ENCODE measurements around the gene TLX2.

The TLX2 gene

DNA sequence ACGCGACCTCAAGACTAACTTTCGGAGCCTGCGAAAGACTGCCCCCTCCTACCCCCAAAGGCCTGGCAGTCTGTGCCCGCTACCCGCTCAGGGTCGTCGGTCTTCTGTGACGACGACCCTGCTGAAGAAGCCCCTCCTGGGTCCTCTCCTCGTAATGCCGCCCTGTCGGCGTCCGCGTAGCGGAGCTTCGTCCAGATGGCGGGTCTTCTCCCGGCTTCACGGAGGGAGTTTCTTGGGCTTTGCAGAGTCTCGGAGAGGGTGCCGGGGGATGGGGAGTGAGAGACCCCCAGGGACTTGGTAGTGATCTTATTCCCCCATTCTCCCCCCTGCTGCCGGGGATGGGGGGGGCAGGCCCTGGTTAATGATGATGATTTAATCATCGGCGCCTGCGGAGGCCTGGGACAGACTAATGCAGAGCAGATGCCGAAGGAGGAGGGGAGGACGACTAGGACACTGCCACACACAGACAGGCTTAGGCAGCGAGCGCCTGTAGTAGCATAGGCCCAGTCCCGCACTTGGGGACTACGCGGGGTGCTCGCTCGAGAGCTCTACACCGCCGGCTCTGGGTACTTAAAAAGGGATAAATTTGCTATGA is 6.2 kb upstream of the TLX2 start (continued):
- TF ChIP-seq, protein P1, sequence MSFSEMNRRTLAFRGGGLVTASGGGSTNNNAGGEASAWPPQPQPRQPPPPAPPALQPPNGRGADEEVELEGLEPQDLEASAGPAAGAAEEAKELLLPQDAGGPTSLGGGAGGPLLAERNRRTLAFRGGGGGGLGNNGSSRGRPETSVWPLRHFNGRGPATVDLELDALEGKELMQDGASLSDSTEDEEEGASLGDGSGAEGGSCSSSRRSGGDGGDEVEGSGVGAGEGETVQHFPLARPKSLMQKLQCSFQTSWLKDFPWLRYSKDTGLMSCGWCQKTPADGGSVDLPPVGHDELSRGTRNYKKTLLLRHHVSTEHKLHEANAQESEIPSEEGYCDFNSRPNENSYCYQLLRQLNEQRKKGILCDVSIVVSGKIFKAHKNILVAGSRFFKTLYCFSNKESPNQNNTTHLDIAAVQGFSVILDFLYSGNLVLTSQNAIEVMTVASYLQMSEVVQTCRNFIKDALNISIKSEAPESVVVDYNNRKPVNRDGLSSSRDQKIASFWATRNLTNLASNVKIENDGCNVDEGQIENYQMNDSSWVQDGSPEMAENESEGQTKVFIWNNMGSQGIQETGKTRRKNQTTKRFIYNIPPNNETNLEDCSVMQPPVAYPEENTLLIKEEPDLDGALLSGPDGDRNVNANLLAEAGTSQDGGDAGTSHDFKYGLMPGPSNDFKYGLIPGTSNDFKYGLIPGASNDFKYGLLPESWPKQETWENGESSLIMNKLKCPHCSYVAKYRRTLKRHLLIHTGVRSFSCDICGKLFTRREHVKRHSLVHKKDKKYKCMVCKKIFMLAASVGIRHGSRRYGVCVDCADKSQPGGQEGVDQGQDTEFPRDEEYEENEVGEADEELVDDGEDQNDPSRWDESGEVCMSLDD (tag by site-specific recombination; IDR thresholded peaks at IDR 0.05) = no peak
- TF ChIP-seq SCRT1 (tag by site-specific recombination; IDR thresholded peaks at IDR 0.05; ENCODE audit: borderline replicate concordance) (no peak), RBAK (tag by site-specific recombination; IDR thresholded peaks at IDR 0.05) (no peak), ZNF121 (tag by site-specific recombination; IDR thresholded peaks at IDR 0.05) (no peak), KLF8 (tag by site-specific recombination; IDR thresholded peaks at IDR 0.05) (no peak), ZNF585B (tag by site-specific recombination; IDR thresholded peaks at IDR 0.05) (no peak), ZNF335 (tag by site-specific recombination; conservative IDR thresholded peaks at IDR 0.05) (peak; percentile 81), ZNF654 (tag by site-specific recombination; IDR thresholded peaks at IDR 0.05; ENCODE audit: low read depth) (no peak), ZNF2 (tag by site-specific recombination; IDR thresholded peaks at IDR 0.05) (no peak), ZNF221 (tag by site-specific recombination; IDR thresholded peaks at IDR 0.05; ENCODE audit: borderline replicate concordance) (no peak), KLF10 (tag by site-specific recombination; IDR thresholded peaks at IDR 0.05) (no peak), ZNF404 (tag by site-specific recombination; IDR thresholded peaks at IDR 0.05) (no peak), ZNF133 (tag by site-specific recombination; IDR thresholded peaks at IDR 0.05) (no peak), BCL11A (tag by site-specific recombination; IDR thresholded peaks at IDR 0.05; ENCODE audit: low read depth) (no peak), ZNF664 (tag by site-specific recombination; IDR thresholded peaks at IDR 0.05) (no peak)
- TF ChIP-seq, protein P2, sequence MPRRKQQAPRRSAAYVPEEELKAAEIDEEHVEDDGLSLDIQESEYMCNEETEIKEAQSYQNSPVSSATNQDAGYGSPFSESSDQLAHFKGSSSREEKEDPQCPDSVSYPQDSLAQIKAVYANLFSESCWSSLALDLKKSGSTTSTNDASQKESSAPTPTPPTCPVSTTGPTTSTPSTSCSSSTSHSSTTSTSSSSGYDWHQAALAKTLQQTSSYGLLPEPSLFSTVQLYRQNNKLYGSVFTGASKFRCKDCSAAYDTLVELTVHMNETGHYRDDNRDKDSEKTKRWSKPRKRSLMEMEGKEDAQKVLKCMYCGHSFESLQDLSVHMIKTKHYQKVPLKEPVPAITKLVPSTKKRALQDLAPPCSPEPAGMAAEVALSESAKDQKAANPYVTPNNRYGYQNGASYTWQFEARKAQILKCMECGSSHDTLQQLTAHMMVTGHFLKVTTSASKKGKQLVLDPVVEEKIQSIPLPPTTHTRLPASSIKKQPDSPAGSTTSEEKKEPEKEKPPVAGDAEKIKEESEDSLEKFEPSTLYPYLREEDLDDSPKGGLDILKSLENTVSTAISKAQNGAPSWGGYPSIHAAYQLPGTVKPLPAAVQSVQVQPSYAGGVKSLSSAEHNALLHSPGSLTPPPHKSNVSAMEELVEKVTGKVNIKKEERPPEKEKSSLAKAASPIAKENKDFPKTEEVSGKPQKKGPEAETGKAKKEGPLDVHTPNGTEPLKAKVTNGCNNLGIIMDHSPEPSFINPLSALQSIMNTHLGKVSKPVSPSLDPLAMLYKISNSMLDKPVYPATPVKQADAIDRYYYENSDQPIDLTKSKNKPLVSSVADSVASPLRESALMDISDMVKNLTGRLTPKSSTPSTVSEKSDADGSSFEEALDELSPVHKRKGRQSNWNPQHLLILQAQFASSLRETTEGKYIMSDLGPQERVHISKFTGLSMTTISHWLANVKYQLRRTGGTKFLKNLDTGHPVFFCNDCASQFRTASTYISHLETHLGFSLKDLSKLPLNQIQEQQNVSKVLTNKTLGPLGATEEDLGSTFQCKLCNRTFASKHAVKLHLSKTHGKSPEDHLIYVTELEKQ (tag by site-specific recombination; IDR thresholded peaks at IDR 0.05; ENCODE audit: borderline replicate concordance) = no peak
- TF ChIP-seq, protein P3, sequence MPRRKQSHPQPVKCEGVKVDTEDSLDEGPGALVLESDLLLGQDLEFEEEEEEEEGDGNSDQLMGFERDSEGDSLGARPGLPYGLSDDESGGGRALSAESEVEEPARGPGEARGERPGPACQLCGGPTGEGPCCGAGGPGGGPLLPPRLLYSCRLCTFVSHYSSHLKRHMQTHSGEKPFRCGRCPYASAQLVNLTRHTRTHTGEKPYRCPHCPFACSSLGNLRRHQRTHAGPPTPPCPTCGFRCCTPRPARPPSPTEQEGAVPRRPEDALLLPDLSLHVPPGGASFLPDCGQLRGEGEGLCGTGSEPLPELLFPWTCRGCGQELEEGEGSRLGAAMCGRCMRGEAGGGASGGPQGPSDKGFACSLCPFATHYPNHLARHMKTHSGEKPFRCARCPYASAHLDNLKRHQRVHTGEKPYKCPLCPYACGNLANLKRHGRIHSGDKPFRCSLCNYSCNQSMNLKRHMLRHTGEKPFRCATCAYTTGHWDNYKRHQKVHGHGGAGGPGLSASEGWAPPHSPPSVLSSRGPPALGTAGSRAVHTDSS (tag by site-specific recombination; IDR thresholded peaks at IDR 0.05) = no peak
- TF ChIP-seq, protein P4, sequence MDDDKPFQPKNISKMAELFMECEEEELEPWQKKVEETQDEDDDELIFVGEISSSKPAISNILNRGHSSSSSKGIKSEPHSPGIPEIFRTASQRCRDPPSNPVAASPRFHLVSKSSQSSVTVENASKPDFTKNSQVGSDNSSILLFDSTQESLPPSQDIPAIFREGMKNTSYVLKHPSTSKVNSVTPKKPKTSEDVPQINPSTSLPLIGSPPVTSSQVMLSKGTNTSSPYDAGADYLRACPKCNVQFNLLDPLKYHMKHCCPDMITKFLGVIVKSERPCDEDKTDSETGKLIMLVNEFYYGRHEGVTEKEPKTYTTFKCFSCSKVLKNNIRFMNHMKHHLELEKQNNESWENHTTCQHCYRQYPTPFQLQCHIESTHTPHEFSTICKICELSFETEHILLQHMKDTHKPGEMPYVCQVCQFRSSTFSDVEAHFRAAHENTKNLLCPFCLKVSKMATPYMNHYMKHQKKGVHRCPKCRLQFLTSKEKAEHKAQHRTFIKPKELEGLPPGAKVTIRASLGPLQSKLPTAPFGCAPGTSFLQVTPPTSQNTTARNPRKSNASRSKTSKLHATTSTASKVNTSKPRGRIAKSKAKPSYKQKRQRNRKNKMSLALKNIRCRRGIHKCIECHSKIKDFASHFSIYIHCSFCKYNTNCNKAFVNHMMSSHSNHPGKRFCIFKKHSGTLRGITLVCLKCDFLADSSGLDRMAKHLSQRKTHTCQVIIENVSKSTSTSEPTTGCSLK (tag by site-specific recombination; IDR thresholded peaks at IDR 0.05) = no peak
- TF ChIP-seq, protein P5, sequence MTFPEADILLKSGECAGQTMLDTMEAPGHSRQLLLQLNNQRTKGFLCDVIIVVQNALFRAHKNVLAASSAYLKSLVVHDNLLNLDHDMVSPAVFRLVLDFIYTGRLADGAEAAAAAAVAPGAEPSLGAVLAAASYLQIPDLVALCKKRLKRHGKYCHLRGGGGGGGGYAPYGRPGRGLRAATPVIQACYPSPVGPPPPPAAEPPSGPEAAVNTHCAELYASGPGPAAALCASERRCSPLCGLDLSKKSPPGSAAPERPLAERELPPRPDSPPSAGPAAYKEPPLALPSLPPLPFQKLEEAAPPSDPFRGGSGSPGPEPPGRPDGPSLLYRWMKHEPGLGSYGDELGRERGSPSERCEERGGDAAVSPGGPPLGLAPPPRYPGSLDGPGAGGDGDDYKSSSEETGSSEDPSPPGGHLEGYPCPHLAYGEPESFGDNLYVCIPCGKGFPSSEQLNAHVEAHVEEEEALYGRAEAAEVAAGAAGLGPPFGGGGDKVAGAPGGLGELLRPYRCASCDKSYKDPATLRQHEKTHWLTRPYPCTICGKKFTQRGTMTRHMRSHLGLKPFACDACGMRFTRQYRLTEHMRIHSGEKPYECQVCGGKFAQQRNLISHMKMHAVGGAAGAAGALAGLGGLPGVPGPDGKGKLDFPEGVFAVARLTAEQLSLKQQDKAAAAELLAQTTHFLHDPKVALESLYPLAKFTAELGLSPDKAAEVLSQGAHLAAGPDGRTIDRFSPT (tag by site-specific recombination; IDR thresholded peaks at IDR 0.05) = peak; percentile 40
- TF ChIP-seq, protein P6, sequence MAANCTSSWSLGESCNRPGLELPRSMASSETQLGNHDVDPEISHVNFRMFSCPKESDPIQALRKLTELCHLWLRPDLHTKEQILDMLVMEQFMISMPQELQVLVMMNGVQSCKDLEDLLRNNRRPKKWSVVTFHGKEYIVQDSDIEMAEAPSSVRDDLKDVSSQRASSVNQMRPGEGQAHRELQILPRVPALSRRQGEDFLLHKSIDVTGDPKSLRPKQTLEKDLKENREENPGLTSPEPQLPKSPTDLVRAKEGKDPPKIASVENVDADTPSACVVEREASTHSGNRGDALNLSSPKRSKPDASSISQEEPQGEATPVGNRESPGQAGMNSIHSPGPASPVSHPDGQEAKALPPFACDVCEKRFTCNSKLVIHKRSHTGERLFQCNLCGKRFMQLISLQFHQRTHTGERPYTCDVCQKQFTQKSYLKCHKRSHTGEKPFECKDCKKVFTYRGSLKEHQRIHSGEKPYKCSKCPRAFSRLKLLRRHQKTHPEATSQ (tag by site-specific recombination; IDR thresholded peaks at IDR 0.05) = no peak
- TF ChIP-seq, protein P7, sequence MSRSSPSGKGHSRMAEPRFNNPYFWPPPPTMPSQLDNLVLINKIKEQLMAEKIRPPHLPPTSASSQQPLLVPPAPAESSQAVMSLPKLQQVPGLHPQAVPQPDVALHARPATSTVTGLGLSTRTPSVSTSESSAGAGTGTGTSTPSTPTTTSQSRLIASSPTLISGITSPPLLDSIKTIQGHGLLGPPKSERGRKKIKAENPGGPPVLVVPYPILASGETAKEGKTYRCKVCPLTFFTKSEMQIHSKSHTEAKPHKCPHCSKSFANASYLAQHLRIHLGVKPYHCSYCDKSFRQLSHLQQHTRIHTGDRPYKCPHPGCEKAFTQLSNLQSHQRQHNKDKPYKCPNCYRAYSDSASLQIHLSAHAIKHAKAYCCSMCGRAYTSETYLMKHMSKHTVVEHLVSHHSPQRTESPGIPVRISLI (tag by site-specific recombination; IDR thresholded peaks at IDR 0.05) = no peak
- TF ChIP-seq, protein P8, sequence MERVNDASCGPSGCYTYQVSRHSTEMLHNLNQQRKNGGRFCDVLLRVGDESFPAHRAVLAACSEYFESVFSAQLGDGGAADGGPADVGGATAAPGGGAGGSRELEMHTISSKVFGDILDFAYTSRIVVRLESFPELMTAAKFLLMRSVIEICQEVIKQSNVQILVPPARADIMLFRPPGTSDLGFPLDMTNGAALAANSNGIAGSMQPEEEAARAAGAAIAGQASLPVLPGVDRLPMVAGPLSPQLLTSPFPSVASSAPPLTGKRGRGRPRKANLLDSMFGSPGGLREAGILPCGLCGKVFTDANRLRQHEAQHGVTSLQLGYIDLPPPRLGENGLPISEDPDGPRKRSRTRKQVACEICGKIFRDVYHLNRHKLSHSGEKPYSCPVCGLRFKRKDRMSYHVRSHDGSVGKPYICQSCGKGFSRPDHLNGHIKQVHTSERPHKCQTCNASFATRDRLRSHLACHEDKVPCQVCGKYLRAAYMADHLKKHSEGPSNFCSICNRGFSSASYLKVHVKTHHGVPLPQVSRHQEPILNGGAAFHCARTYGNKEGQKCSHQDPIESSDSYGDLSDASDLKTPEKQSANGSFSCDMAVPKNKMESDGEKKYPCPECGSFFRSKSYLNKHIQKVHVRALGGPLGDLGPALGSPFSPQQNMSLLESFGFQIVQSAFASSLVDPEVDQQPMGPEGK (tag by site-specific recombination; IDR thresholded peaks at IDR 0.05) = peak; percentile 78

Measured in HEK293 (cell line).